H1 (cell line): ENCODE data around the gene FRMPD2. TPM values are rescaled to one million over a fixed set of nuclear protein-coding genes. Genes with fewer than 3 reads are reported as not detected.

Experiments
- CTCF ChIA-PET: fragments of 300-600 bp; sonication (Branson Sonifier 250); formaldehyde crosslinking; loops from one replicate; lab custom pipeline; 2021; ENCODE audit not compliant: partially characterized antibody; lab: Charles Lee
- POLR2A ChIA-PET: fragments of 300-600 bp; sonication (Branson Sonifier 250); formaldehyde crosslinking; loops from one replicate; lab custom pipeline; 2021; ENCODE audit warnings: inconsistent platforms; ENCODE audit not compliant: partially characterized antibody; lab: Charles Lee
- DNase-seq, 2 experiments: peaks; one replicate each; pipeline versions ENCODE4 v3.0.0 to v3.0.0-alpha.2; 2010 to 2022; ENCODE audit warnings: low spot score in 2 of 2, low read depth in 1 of 2, mixed read lengths in 1 of 2
- FAIRE-seq: peaks from 2 replicates; lab custom pipeline; 2011; peaks lifted over from hg19 to GRCh38; lab: Jason Lieb, UNC
- H2AFZ ChIP-seq: 2 replicates; pipeline ENCODE4 v1.8.1; 2012; ENCODE audit warnings: low read length, inconsistent platforms
- H2AK5ac ChIP-seq: 2 replicates; pipeline ENCODE4 v1.6.1; 2013; ENCODE audit warnings: low read depth, low read length
- H2BK120ac ChIP-seq: replicated peaks from 2 replicates; pipeline ENCODE3; 2013; ENCODE audit warnings: low read depth, low read length, inconsistent platforms
- H2BK12ac ChIP-seq: 2 replicates; pipeline ENCODE4 v1.6.1; 2013; ENCODE audit warnings: low read depth, low read length
- H2BK15ac ChIP-seq: 2 replicates; pipeline ENCODE4 v1.6.1; 2013; ENCODE audit warnings: low read length
- H2BK20ac ChIP-seq: 2 replicates; pipeline ENCODE4 v1.6.1; 2013; ENCODE audit warnings: low read length
- H2BK5ac ChIP-seq: 2 replicates; pipeline ENCODE4 v1.6.1; 2013; ENCODE audit warnings: low read depth, low read length
- H3K14ac ChIP-seq: 2 replicates; pipeline ENCODE4 v1.6.1; 2013; ENCODE audit warnings: inconsistent platforms; ENCODE audit not compliant: insufficient read length
- H3K18ac ChIP-seq: 2 replicates; pipeline ENCODE4 v1.6.1; 2013; ENCODE audit warnings: low read length; ENCODE audit errors: extremely low read depth
- H3K23ac ChIP-seq: 2 replicates; pipeline ENCODE4 v1.6.1; 2013; ENCODE audit warnings: inconsistent platforms; ENCODE audit not compliant: insufficient read length
- H3K23me2 ChIP-seq: 2 replicates; pipeline ENCODE4 v1.6.1; 2013; ENCODE audit warnings: low read depth, low read length
- H3K27ac ChIP-seq: 2 replicates; pipeline ENCODE4 v1.6.1; 2011; ENCODE audit warnings: low read depth, low read length, inconsistent platforms
- H3K27me3 ChIP-seq, 4 experiments: replicated peaks in 1 of 4; 1 replicate in 1 of 4; 2 replicates in 3 of 4; pipeline versions ENCODE4 v1.6.1 to v1.8.1; 2011 to 2013; ENCODE audit warnings: low read length in 3 of 4, mild to moderate bottlenecking in 3 of 4, inconsistent platforms in 2 of 4, mixed read lengths in 2 of 4, moderate library complexity in 1 of 4; ENCODE audit not compliant: control insufficient read depth in 3 of 4, insufficient read depth in 3 of 4; ENCODE audit errors: extremely low read depth in 1 of 4
- H3K36me3 ChIP-seq, 4 experiments: 2 replicates each; pipeline versions ENCODE4 v1.6.1 to v1.8.1; 2011 to 2013; ENCODE audit warnings: mild to moderate bottlenecking in 4 of 4, low read length in 3 of 4, moderate library complexity in 2 of 4, control low read depth in 1 of 4, inconsistent platforms in 1 of 4; ENCODE audit not compliant: insufficient read depth in 4 of 4, control insufficient read depth in 2 of 4
- H3K4ac ChIP-seq: replicated peaks from 2 replicates; pipeline ENCODE3; 2013; ENCODE audit warnings: low read length, low read depth, mixed read lengths, inconsistent platforms; ENCODE audit not compliant: insufficient read length
- H3K4me1 ChIP-seq, 4 experiments: replicated peaks in 1 of 4; 1 replicate in 1 of 4; 2 replicates in 3 of 4; pipeline versions ENCODE4 v1.6.1 to v1.8.1; 2011 to 2013; ENCODE audit warnings: low read length in 3 of 4, inconsistent platforms in 2 of 4, mixed read lengths in 1 of 4; ENCODE audit not compliant: insufficient read depth in 4 of 4, control insufficient read depth in 3 of 4
- H3K4me2 ChIP-seq, 2 experiments: 2 replicates each; pipeline versions ENCODE4 v1.6.1 to v1.8.1; 2011 to 2013; ENCODE audit warnings: low read depth in 2 of 2, low read length in 2 of 2, control low read depth in 1 of 2, inconsistent platforms in 1 of 2, mild to moderate bottlenecking in 1 of 2; ENCODE audit not compliant: insufficient read depth in 1 of 2
- H3K4me3 ChIP-seq, 4 experiments: fragments of 200-600, 300-600 bp in 1 of 4; sonication (generic), shearing (Covaris generic), sonication (Bioruptor Twin) in 1 of 4; 2 replicates each; pipeline versions ENCODE4 v1.5.1 to v1.8.1; 2011 to 2016; ENCODE audit warnings: low read length in 4 of 4, low read depth in 3 of 4, control low read depth in 2 of 4, inconsistent platforms in 2 of 4, mild to moderate bottlenecking in 2 of 4, mixed read lengths in 1 of 4, moderate library complexity in 1 of 4; ENCODE audit not compliant: insufficient read depth in 2 of 4; ENCODE audit errors: extremely low read depth in 1 of 4
- H3K56ac ChIP-seq: replicated peaks from 2 replicates; pipeline ENCODE3; 2013; ENCODE audit warnings: low read depth, mild to moderate bottlenecking, mixed read lengths, low read length, inconsistent platforms; ENCODE audit not compliant: insufficient read length
- H3K79me1 ChIP-seq: 2 replicates; pipeline ENCODE4 v1.6.1; 2013; ENCODE audit warnings: low read depth, low read length, control low read depth
- H3K79me2 ChIP-seq, 2 experiments: 2 replicates each; pipeline versions ENCODE4 v1.6.1 to v1.8.1; 2012 to 2013; ENCODE audit warnings: low read length in 2 of 2, mild to moderate bottlenecking in 2 of 2, inconsistent platforms in 1 of 2; ENCODE audit not compliant: insufficient read depth in 2 of 2, control insufficient read depth in 1 of 2
- H3K9ac ChIP-seq, 4 experiments: replicated peaks in 1 of 4; 1 replicate in 1 of 4; 2 replicates in 3 of 4; pipeline versions ENCODE4 v1.6.1 to v1.8.1; 2011 to 2013; ENCODE audit warnings: low read depth in 3 of 4, low read length in 3 of 4, control low read depth in 2 of 4, mild to moderate bottlenecking in 2 of 4, moderate library complexity in 2 of 4, inconsistent platforms in 1 of 4; ENCODE audit errors: extremely low read depth in 1 of 4
- H3K9me3 ChIP-seq, 2 experiments: 2 replicates each; pipeline versions ENCODE4 v1.6.1 to v1.8.1; 2012 to 2013; ENCODE audit warnings: mild to moderate bottlenecking in 2 of 2, moderate library complexity in 2 of 2, control low read depth in 1 of 2, inconsistent platforms in 1 of 2, low read depth in 1 of 2, low read length in 1 of 2, mixed read lengths in 1 of 2; ENCODE audit not compliant: insufficient read depth in 2 of 2
- H4K20me1 ChIP-seq, 2 experiments: replicated peaks in 1 of 2; 2 replicates each; pipeline versions ENCODE3 to v1.8.1; 2011 to 2013; ENCODE audit warnings: inconsistent platforms in 2 of 2, low read length in 2 of 2, mild to moderate bottlenecking in 1 of 2; ENCODE audit not compliant: insufficient read depth in 2 of 2, control insufficient read depth in 1 of 2
- H4K5ac ChIP-seq: 2 replicates; pipeline ENCODE4 v1.6.1; 2013; ENCODE audit warnings: low read length, low read depth, mixed read lengths, inconsistent platforms; ENCODE audit not compliant: insufficient read length
- H4K8ac ChIP-seq: 2 replicates; pipeline ENCODE4 v1.8.0; 2013; ENCODE audit warnings: mild to moderate bottlenecking, moderate library complexity, low read length, inconsistent platforms; ENCODE audit not compliant: insufficient read depth; ENCODE audit errors: extremely low read depth
- H4K91ac ChIP-seq: replicated peaks from 2 replicates; pipeline ENCODE3; 2013; ENCODE audit warnings: low read length, mixed read lengths, inconsistent platforms; ENCODE audit not compliant: insufficient read length
- ASH2L ChIP-seq: fragments of 200-600, 300-600 bp; sonication (generic); IDR thresholded peaks from one replicate; pipeline ENCODE4 v1.7.1; 2017; ENCODE audit warnings: low read length
- BACH1 ChIP-seq: IDR thresholded peaks from 2 replicates; pipeline ENCODE4 v1.6.1; 2012; ENCODE audit warnings: low read length, improper control_type of control experiment
- CHD1 ChIP-seq: IDR thresholded peaks from 2 replicates; pipeline ENCODE4 v1.6.1; 2012; ENCODE audit warnings: low read depth, low read length, improper control_type of control experiment
- GTF2F1 ChIP-seq: IDR thresholded peaks from 2 replicates; pipeline ENCODE4 v1.6.1; 2012; ENCODE audit warnings: low read depth, low read length, improper control_type of control experiment, borderline replicate concordance
- KDM5A ChIP-seq: fragments of 200-600 bp; IDR thresholded peaks from 2 replicates; pipeline ENCODE4 v1.7.1; 2012; ENCODE audit warnings: mild to moderate bottlenecking, low read length, inconsistent platforms, mixed read lengths
- MAFK ChIP-seq: IDR thresholded peaks from 2 replicates; pipeline ENCODE4 v1.6.1; 2012; ENCODE audit warnings: low read depth, mild to moderate bottlenecking, improper control_type of control experiment, low read length
- MAX ChIP-seq: IDR thresholded peaks from 2 replicates; pipeline ENCODE4 v1.6.1; 2012; ENCODE audit warnings: inconsistent platforms
- NANOG ChIP-seq: IDR thresholded peaks from 2 replicates; pipeline ENCODE4 v1.6.1; 2011; ENCODE audit warnings: low read length, low read depth, mild to moderate bottlenecking, inconsistent platforms; ENCODE audit not compliant: insufficient read depth, poor library complexity, severe bottlenecking
- RAD21 ChIP-seq, 2 experiments: IDR thresholded peaks in 1 of 2; conservative IDR thresholded peaks in 1 of 2; 2 replicates each; pipeline ENCODE4 v1.6.1; 2011; ENCODE audit warnings: low read depth in 2 of 2, low read length in 2 of 2, improper control_type of control experiment in 1 of 2, inconsistent platforms in 1 of 2, mild to moderate bottlenecking in 1 of 2, moderate library complexity in 1 of 2
- SAP30 ChIP-seq: fragments of 300-600 bp; sonication (generic); IDR thresholded peaks from 2 replicates; pipeline ENCODE4 v1.7.1; 2012; ENCODE audit warnings: low read length, moderate library complexity, mild to moderate bottlenecking, inconsistent platforms; ENCODE audit not compliant: insufficient read depth, insufficient replicate concordance
- SIN3A ChIP-seq, 2 experiments: IDR thresholded peaks in 1 of 2; conservative IDR thresholded peaks in 1 of 2; 2 replicates each; pipeline ENCODE4 v1.6.1; 2011 to 2012; ENCODE audit warnings: low read length in 2 of 2, improper control_type of control experiment in 1 of 2, low read depth in 1 of 2, mild to moderate bottlenecking in 1 of 2
- SP2 ChIP-seq: IDR thresholded peaks from 2 replicates; pipeline ENCODE4 v1.6.1; 2012; ENCODE audit warnings: mild to moderate bottlenecking, low read length, inconsistent platforms
- YY1 ChIP-seq: IDR thresholded peaks from 2 replicates; pipeline ENCODE4 v1.6.1; 2011; ENCODE audit warnings: low read depth, mild to moderate bottlenecking, low read length
- WGBS, 2 experiments: shearing (Covaris generic) in 1 of 2; methylation state at CpG; one replicate each; pipeline versions ENCODE4 v1.1.6 to v1.1.7; 2013 to 2015; ENCODE audit warnings: low lambda C conversion rate in 2 of 2, mixed read lengths in 2 of 2, inconsistent platforms in 1 of 2, low coverage in 1 of 2, missing lambda C conversion rate in 1 of 2; ENCODE audit not compliant: insufficient replicate concordance in 2 of 2, insufficient coverage in 1 of 2, insufficient read length in 1 of 2; ENCODE audit errors: extremely low coverage in 1 of 2, missing lambda C conversion rate in 1 of 2; 5-methylcytosine and 5-hydroxymethylcytosine counted together
- polyA plus RNA-seq, 7 experiments: library from polyadenylated mRNA; depleted of rRNA in 3 of 7; stranded (reverse) in 5 of 7; unstranded in 2 of 7; fragments of >200 nt in 5 of 7; fragments of 200-250 nt in 2 of 7; gene quantifications; 1 replicate in 5 of 7; 2 replicates in 1 of 7; 4 replicates in 1 of 7; pipeline versions ENCODE4 v1.2.1 to v1.2.3, GENCODE V29; 2011 to 2013; ENCODE audit warnings: missing spikeins in 2 of 7, mixed read lengths in 2 of 7
- total RNA-seq: library from RNA; stranded (reverse); fragmentation: NEBNext Ultra II Directional; extraction: Animal tissue kit (Norgen Biotek cat#: 25700); gene quantifications from 2 replicates; pipeline ENCODE4 v1.2.1, GENCODE V29; 2021

Gene FRMPD2
- total and polyA plus RNA-seq, 2 of the 8 experiments (the other 6 are each of a cell fraction or from before 2014, with no cell fraction given) = 0.07 to 0.47 TPM

- Histone ChIP-seq H3K79me2 (no peaks in the 10 kb centered on the region), H3K4ac (no peak overlapping the region), H3K56ac (no peak overlapping the region), H3K27me3 (no peaks in the 10 kb centered on the region), H3K4me3 (no peak overlapping the region), H3K4me2 (no peak overlapping the region), H2BK15ac (no peak overlapping the region), H4K91ac (no peak overlapping the region), H3K36me3 (no peaks in the 10 kb centered on the region), H3K9me3 (no peaks in the 10 kb centered on the region), H3K18ac (no peak overlapping the region; the same call in 1 of the 2 replicates), H3K9ac (no peak overlapping the region), H3K79me1 (no peaks in the 10 kb centered on the region), H4K20me1 (no peaks in the 10 kb centered on the region), H4K5ac (no peak overlapping the region), H3K23ac (no peak overlapping the region), H4K8ac (no peak overlapping the region), H3K27ac (no peak overlapping the region), H2BK12ac (no peak overlapping the region), H2BK5ac (no peak overlapping the region), H2BK20ac (no peak overlapping the region), H3K14ac (no peak overlapping the region), H2AFZ (no peak overlapping the region), H3K4me1 (peaks cover 0 to 4% (median 0%) of the 10 kb centered on the region in 4 experiments; a peak in 2 of 7 replicates), H2AK5ac (no peak overlapping the region), H3K23me2 (no peaks in the 10 kb centered on the region), H2BK120ac (no peak overlapping the region)
- DNase-seq = no peak
- ChIA-PET POLR2A (no interaction called here), CTCF (interaction anchor here (1.2 to 1.6 kb wide), 2 partner anchors 17 to 91 kb away, joined by 3 read pairs; no protein-coding TSS in a partner anchor)
- FAIRE-seq = no peak
- 91% methylated on average over 6 of the region's 6 CpGs; no CpG with 5 or more reads in 1 of the 2 experiments for WGBS, 2 experiments
- TF ChIP-seq NANOG (no peak), CHD1 (no peak), KDM5A (no peak), SIN3A (conservative IDR thresholded peaks at IDR 0.05 in 1 of 2, IDR thresholded peaks at IDR 0.05 in 1 of 2; ENCODE audit: low read depth in 1 of 2, low read length in 2 of 2) (no peak), YY1 (no peak), RAD21 (IDR thresholded peaks at IDR 0.05 in 1 of 2, conservative IDR thresholded peaks at IDR 0.05 in 1 of 2; ENCODE audit: low read depth in 2 of 2, low read length in 2 of 2) (no peak), SP2 (no peak), GTF2F1 (no peak), ASH2L (no peak), BACH1 (no peak), MAFK (no peak), SAP30 (no peak), MAX (no peak)
Measured at GRCh38 chr10:48197236-48197899, 77.1 kb downstream of the FRMPD2 start.
